ENCODE measurements around the gene DR1.
A peak's percentile ranks its signal among the peaks of the same experiment; 100 is the strongest.
"Not testable (repeated sequence)": the region's sequence is repeated elsewhere in the genome, so short reads cannot be mapped to it uniquely, and the experiment has no call there.

Gene DR1

DNA sequence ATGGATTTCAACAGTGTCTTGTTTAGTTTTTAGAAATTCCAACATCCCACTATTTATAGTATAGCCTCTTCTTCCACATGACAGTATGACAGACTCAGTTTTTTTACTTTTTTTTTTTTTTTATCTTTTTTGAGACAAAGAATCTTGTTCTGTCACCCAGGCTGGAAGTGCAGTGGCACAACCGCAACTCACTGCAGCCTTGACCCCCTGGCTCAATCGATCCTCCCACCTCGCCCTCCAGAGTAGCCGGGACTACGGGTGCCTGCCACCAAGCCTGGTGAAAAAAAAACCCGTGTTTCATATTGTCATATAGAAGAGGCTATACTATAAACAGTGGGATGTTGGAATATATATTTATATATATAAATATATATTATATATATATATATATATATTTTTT, 1.2 kb upstream of the DR1 start:
- no peak for DNase-seq

DNA sequence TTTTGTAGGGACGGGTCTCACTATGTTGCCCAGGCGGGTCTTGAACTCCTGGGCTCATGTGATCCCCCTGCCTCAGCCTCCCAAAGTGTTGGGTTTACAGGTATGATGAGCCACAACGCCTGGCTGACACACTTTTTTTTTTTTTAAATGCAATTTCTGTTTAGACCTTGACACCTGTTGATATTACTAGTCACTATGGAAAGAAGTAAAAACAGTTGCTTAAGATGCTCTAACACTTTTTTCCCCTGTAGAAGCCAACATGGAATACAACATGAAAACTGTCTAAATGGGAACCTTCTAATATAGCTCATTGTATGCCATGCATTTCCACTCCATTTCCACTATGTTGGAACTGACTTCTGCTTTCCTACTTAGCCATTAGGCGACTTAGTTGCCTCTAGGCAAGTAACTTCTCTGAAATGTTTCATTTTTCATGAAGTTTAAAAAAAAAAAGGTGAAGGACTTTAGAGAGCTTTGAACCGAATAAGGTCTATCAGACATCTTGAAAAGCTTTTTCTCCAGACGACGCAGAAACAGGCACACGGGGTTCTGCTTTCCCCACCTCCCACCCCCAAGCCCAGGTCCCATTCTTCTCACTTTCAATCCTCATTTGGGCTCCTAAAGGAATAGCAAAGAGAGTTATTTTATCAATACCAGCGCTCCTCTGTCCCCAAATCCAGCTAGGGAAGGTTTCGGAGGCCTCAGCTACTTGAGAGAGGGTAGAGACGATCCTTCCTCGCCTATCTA, 648 bp upstream of the DR1 start:
- no peak for DNase-seq

DNA sequence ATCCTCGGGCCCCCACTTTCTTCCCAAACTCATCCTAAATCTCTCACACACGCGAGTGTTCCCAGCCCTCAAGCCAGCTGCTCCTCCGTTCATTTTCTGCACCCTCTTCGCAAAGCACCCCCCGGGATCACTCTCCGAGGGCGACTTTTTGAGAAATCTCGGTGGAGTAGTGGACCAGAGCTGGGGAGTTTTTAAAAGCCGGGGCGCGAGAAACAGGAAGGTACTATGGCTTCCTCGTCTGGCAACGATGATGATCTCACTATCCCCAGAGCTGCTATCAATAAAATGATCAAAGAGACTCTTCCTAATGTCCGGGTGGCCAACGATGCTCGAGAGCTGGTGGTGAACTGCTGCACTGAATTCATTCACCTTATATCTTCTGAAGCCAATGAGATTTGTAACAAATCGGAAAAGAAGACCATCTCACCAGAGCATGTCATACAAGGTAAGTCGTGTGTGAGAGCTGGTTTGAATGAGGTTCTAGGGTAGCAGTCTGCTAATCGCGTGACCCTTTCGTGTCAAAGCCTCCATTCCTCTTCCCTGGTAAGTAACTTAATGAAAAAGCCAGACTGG, 800 bp downstream of the DR1 start:
- DNase-seq: peak in 1 of 4 experiments; percentile 14

DNA sequence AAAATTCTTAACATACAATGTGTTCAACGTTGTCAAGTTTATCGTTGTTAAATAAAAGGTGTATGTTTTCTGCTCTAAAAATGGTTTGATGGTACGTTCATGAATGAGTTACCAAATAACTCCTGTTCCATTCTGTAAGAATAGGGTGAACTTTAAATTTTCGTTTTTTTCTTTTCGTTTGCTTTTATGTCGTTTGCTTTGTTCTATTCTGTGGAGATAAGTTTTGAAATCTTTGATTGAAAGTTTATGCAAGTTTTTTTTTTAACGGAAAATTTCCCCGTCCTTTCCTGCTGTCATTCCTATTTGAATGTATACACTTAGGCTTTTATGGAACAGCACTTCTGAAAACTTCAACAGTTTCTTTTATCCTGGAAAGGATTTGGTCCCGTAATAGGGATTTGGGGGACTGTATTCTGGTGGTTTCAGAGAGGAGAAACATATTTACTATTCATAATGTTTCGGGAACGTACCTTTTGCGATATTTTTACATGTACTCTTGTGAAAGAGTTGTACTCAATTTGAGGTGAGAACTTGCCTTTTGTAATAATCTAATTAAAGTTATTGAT, 1.7 kb downstream of the DR1 start:
- DNase-seq: no peak

GRCh38 chr1:93348104-93348728, 2.5 kb downstream of the DR1 start:
- DNase-seq: no peak

DNA sequence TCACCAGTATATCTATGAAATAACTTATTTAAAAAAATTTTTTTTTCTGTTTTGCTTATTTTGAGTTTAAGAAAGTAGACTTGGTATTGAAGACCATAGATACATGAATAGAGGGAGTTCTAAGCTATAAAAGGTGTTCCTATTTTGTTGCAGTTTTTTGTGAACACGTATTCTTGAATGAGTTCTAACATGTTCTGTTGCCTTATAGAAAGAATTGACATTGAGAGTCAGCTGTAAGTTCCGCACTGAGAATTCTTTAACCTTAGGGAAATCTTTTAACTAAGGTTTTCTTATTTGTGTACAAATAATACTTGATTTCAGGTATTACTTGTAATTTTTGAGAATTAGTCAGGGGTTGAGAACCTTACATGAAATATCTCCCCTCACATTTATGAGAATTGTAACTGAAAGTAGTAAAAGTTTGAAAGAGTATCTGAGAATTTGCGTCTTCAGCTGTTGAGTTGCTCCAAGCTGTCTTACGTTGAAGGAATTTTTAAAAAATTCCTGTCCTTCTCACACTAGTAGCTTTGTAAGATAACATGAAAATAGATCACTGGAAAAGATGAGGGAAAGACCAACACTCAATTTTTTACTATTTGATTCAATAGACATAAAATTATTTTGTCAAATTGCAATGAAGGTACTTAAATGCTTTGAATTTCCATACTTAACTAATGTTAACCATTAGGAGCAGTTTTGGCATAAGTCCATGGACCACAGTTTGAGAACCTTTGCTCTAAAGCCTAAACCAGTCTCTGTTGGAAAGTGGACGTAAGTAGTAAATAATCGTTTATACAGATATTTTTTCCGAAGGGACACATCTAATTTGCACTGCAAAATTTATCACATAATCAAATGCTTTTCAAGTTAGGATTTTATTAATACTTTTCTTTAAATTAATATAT, 3.8 kb downstream of the DR1 start:
- no peak for DNase-seq

- no peak for DNase-seq
Measured at GRCh38 chr1:93350322-93350721, 4.6 kb downstream of the DR1 start.

- no peak for DNase-seq
Measured at GRCh38 chr1:93350875-93351274, 5.2 kb downstream of the DR1 start.

GRCh38 chr1:93351346-93351745, 5.6 kb downstream of the DR1 start:
- not testable (repeated sequence) for DNase-seq

DNA sequence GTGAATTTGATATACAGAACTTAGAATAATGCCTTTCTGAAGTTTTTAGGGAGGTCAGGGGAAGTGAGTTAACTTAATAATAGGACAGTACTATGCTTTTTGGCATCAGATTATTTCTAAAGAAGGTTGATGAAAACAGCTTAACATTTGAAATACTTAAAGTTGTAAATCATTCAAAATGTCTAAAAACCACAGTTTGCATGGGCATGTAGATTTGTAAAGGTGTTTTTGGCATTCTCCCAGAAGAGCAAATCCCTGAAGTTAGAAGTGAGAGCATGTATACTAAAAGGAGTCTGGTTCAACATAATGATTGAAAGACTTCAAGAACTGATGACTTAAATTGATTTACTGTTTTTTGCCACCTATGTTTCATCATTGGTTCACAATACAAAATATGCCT, 6.7 kb downstream of the DR1 start:
- DNase-seq: no peak

DNA sequence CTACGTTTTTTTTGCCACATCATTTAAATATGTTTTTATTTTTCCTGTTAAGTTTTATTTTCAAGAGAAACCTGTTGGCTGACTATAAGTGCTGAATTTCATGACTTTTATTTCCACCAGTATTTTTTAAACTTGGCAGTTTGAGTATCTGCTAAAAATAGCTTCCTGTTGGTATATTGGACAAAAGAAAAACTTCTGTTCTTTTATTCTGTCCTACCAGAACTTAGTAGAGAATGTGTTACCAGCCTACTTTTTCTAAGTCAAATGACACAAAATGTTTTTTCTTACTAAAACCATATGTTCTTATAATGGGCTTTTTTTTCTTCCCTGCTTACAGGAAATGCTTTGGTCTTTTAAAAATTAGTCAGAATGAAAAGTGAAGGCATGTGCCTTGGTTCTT, 7.6 kb downstream of the DR1 start:
- DNase-seq: no peak

- DNase-seq: no peak
Measured at GRCh38 chr1:93354749-93355148, 9.0 kb downstream of the DR1 start.

DNA sequence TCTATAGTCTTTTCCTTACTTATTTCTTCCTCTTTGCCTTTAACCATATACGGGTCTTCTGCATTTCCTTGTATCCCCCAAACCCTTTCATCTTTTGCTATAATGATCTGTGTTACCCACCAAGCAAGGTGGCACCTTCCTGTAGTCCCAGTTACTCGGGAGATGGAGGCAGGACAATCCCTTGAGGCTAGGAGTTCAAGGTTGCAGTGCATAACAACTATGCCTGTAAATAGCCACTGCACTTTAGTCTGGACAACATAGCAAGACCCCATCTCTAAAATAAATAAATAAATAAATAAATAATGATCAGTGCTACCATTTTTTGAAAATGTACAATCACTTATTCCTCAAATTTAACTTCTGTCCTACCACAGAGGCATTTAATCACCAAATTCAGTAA, 11.5 kb downstream of the DR1 start:
- no peak for DNase-seq

- no peak for DNase-seq
Measured at GRCh38 chr1:93358293-93358692, 12.6 kb downstream of the DR1 start.

- DNase-seq: no peak
Measured at GRCh38 chr1:93360111-93360510, 14.4 kb downstream of the DR1 start.

DNA sequence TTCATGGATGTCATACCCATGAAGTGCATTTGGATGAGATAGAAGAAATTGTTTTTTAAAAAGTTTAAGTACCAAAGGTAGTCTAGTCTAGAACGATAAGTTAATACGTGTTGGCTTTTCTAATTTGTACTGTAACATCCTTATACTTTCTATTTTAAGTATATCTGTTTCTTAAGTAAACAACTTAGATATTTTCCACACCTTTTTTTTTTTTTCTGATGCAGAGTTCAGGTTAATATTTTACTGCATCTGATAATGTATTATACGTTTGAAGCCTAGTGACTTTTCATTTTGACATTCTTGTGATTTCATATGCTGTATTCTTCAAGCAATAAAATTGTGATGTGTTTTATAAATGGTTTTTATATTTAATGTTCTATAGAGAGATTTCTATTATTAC, 16.5 kb downstream of the DR1 start:
- DNase-seq: no peak

DNA sequence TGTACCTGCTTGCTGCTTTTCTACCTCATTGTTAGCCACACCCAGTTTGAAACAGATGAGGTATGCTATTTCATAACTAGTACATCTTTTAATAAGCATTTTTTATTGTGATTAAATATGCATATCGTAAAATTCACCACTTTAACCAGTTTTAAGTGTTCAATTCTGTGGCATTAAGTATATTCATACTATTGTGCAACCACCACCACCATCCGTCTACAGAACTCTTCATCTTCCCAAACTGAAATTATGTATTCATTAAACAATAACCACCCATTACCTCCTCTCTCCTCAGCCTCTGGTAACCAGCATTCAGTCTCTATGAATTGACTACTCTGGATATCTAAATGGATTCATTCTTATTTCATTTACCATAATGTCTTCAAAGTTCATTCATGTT, 20.1 kb downstream of the DR1 start:
- no peak for DNase-seq

- DNase-seq: no peak
Measured at GRCh38 chr1:93369734-93370133, 24.0 kb downstream of the DR1 start.

DNA sequence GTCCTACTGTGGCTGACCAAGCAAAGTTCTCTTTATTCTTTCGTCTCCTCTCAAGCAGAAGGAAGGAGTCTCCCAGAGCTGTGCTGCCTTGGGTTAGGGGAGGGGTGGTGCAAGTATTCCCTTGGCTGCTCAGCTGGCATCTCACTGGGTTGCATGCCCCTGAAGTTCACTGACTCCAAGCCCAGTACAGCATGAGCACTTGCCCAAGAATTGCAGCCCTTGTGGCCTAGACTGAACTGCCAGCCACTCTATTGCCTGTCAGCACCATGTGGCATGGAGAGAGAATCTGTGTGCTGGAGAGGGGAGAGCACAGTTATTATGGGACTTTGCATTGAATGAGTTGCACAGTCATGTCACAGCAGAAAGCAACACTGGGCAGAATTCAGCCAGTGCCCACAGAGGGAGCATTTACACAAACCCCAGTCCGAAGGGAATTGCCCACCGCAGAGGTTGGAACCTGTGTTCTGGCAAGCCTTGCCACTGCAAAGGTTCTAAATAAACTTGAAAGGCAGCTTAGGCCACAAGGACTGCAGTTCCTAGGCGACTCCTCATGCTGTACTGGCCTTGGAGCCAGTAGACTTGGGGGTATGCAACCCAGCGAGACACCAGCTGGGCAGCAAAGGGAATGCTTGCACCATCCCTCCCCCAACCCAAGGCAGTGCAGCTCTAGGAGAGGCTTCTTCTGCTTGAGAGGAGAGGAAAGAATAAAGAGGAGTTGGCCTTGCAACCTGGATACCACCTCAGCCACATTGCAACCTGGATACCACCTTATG, 28.8 kb downstream of the DR1 start:
- no peak for DNase-seq

- DNase-seq: no peak
Measured at GRCh38 chr1:93384656-93385055, 38.9 kb downstream of the DR1 start.

GRCh38 chr1:93386268-93386667, 40.6 kb downstream of the DR1 start:
- not testable (repeated sequence) for DNase-seq

DNA sequence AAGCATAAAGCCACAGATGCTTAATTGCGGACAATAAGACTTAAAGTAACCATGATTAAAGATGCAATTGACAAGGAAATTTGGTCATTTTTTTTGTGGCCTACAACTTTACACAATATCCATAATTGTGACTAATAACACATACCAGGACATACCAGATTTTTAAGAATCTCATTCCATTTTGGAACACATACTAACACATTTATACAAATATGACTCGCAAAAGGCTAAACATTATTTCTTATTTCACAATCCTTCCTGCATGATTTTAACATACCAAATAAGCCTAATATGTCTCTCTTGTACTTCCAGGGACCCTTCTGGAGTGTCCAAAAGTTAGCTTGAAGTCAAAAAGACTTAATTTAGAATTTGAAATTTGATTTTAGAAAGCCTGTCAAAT, 48.8 kb downstream of the DR1 start:
- no peak for DNase-seq
